K562 (cell line): ENCODE measurements around the gene JAKMIP1. TPM values are rescaled to one million over a fixed set of nuclear protein-coding genes. Genes with fewer than 3 reads are reported as not detected.

Source experiments
- ATAC-seq: fragments of 200-7000 bp; cut with Tn5 transposase; 3 replicates; pipeline ENCODE4 v1.9.1; 2020; ENCODE audit warnings: moderate library complexity
- BruUV-seq: library from RNA; stranded (reverse); fragments of 400-500 nt; replicated peaks from 2 replicates; lab custom pipeline; 2021; lab: Mats Ljungman, UMichigan
- CTCF ChIA-PET: fragments of 300-600 bp; formaldehyde crosslinking; extraction: SDS; loops from one replicate; lab custom pipeline; 2021; ENCODE audit warnings: low intra/inter-chr PET ratio; lab: Yijun Ruan, JAX
- POLR2A ChIA-PET: fragments of 300-600, 350-650 bp; sonication (Branson Sonifier 250); formaldehyde crosslinking; extraction: SDS; loops from one replicate; lab custom pipeline; 2021; ENCODE audit warnings: antibody characterized with exemption, inconsistent platforms; lab: Yijun Ruan, JAX
- DNase-seq, 4 experiments: peaks; one replicate each; pipeline versions ENCODE4 v3.0.0 to v3.0.0-alpha.2; 2011 to 2018; ENCODE audit warnings: low spot score in 3 of 4, mixed read lengths in 3 of 4; ENCODE audit errors: extremely low read depth in 1 of 4
- FAIRE-seq: peaks from 2 replicates; lab custom pipeline; 2011; peaks lifted over from hg19 to GRCh38; lab: Jason Lieb, UNC
- H2AFZ ChIP-seq: 2 replicates; pipeline ENCODE4 v1.6.0; 2011; ENCODE audit warnings: low read depth, low read length, control low read depth, inconsistent platforms
- H3K27ac ChIP-seq: fragments of 200-600 bp; 3 replicates; pipeline ENCODE4 v1.8.0; 2011; ENCODE audit warnings: low read depth, mild to moderate bottlenecking, control low read depth, inconsistent platforms, low read length, moderate library complexity, mixed read lengths; ENCODE audit errors: extremely low read depth
- H3K27me3 ChIP-seq, 2 experiments: fragments of 300-600 bp in 1 of 2; 2 replicates in 1 of 2; 3 replicates in 1 of 2; pipeline versions ENCODE4 v1.6.0 to v1.8.0; 2011; ENCODE audit warnings: inconsistent platforms in 2 of 2, low read length in 2 of 2, mild to moderate bottlenecking in 1 of 2, mixed read lengths in 1 of 2, moderate library complexity in 1 of 2; ENCODE audit not compliant: control insufficient read depth in 2 of 2, insufficient read depth in 2 of 2
- H3K36me3 ChIP-seq: fragments of 300-600 bp; 3 replicates; pipeline ENCODE4 v1.8.0; 2011; ENCODE audit warnings: mild to moderate bottlenecking, low read length, inconsistent platforms; ENCODE audit not compliant: control insufficient read depth, insufficient read depth
- H3K4me1 ChIP-seq, 2 experiments: fragments of 200-600 bp in 1 of 2; replicated peaks in 1 of 2; 2 replicates in 1 of 2; 3 replicates in 1 of 2; pipeline versions ENCODE4 v1.5.1 to v1.8.0; 2011; ENCODE audit warnings: inconsistent platforms in 2 of 2, low read length in 2 of 2, mild to moderate bottlenecking in 1 of 2, mixed read lengths in 1 of 2, moderate library complexity in 1 of 2; ENCODE audit not compliant: control insufficient read depth in 2 of 2, insufficient read depth in 2 of 2
- H3K4me2 ChIP-seq: 2 replicates; pipeline ENCODE4 v1.6.1; 2011; ENCODE audit warnings: low read length, control low read depth, inconsistent platforms, mixed read lengths; ENCODE audit not compliant: insufficient read depth
- H3K4me3 ChIP-seq: fragments of 200-600 bp; sonication (generic), shearing (Covaris generic); 2 replicates; pipeline ENCODE4 v1.5.1; 2016; ENCODE audit warnings: control low read depth, inconsistent platforms
- H3K79me2 ChIP-seq: fragments of 200-600 bp; 3 replicates; pipeline ENCODE4 v1.8.0; 2011; ENCODE audit warnings: low read length, inconsistent platforms; ENCODE audit not compliant: control insufficient read depth, insufficient read depth
- H3K9ac ChIP-seq, 2 experiments: 2 replicates each; pipeline versions ENCODE4 v1.6.0 to v1.6.1; 2011; ENCODE audit warnings: low read depth in 2 of 2, low read length in 2 of 2, control low read depth in 1 of 2, inconsistent platforms in 1 of 2, mild to moderate bottlenecking in 1 of 2, mixed read lengths in 1 of 2; ENCODE audit not compliant: insufficient read depth in 1 of 2
- H3K9me1 ChIP-seq: one replicate; pipeline ENCODE4 v1.6.0; 2011; ENCODE audit warnings: inconsistent platforms, mild to moderate bottlenecking, low read length, moderate library complexity; ENCODE audit not compliant: control insufficient read depth, insufficient read depth
- H3K9me3 ChIP-seq: replicated peaks from 2 replicates; pipeline ENCODE4 v1.5.1; 2011; ENCODE audit warnings: low read depth, low read length, inconsistent platforms; ENCODE audit not compliant: control insufficient read depth, insufficient read depth
- H4K20me1 ChIP-seq: replicated peaks from 2 replicates; pipeline ENCODE4 v1.6.1; 2011; ENCODE audit warnings: low read length, inconsistent platforms, mixed read lengths; ENCODE audit not compliant: control insufficient read depth, insufficient read depth
- ATF7 ChIP-seq: fragments of 450-650 bp; IDR thresholded peaks from 2 replicates; pipeline ENCODE4 v1.7.1; 2014; ENCODE audit warnings: mild to moderate bottlenecking, moderate library complexity
- MYNN ChIP-seq, 2 experiments: sonication (generic); formaldehyde crosslinking in 1 of 2; IDR thresholded peaks; 2 replicates each; pipeline versions ENCODE4 v1.5.0 to v1.6.1; 2016 to 2020; ENCODE audit warnings: antibody characterized with exemption in 1 of 2, missing genetic modification reagents in 1 of 2
- whole genome bisulfite sequencing: fragments of 100-300 bp; shearing (Covaris generic); methylation state at CpG from one replicate; pipeline ENCODE4 v1.1.6; 2016; ENCODE audit warnings: low coverage, mixed read lengths; ENCODE audit not compliant: insufficient coverage; ENCODE audit errors: missing lambda C conversion rate; 5-methylcytosine and 5-hydroxymethylcytosine counted together
- in situ Hi-C: fragments of 300-500 bp; cut with MboI; formaldehyde crosslinking; loops from 4 replicates; pipeline ENCODE4 v1.15.0; 2018; ENCODE audit warnings: inconsistent platforms, mixed read lengths
- intact Hi-C: fragments of 100-400 bp; cut with micrococcal nuclease; formaldehyde crosslinking; loops from 2 replicates; pipeline ENCODE4 v1.14.2; 2022
- polyA plus RNA-seq, 8 experiments: library from polyadenylated mRNA; depleted of rRNA in 4 of 8; stranded (reverse) in 5 of 8; unstranded in 3 of 8; fragments of >200 nt; fragmentation: Nextera tagmentation in 2 of 8; fragmentation: Illumina TruSeq in 1 of 8; extraction: Ambion mirVana in 2 of 8; extraction: Trizol in 1 of 8; gene quantifications; 2 replicates each; pipeline versions ENCODE4 v1.2.1 to v1.2.3, GENCODE V29; 2011 to 2014; ENCODE audit warnings: inconsistent platforms in 1 of 8, missing spikeins in 1 of 8
- total RNA-seq, 7 experiments: library from RNA; depleted of rRNA in 6 of 7; stranded (reverse); fragments of >200 nt in 6 of 7; fragmentation: Illumina TruSeq in 2 of 7; extraction: Trizol in 2 of 7; gene quantifications; 2 replicates each; pipeline versions ENCODE4 v1.2.1 to v1.2.3, GENCODE V29; 2011 to 2021; ENCODE audit warnings: low replicate concordance in 1 of 7
- TF ChIP-seq, protein P1 (sequence below), 3 experiments: IDR thresholded peaks in 2 of 3; conservative IDR thresholded peaks in 1 of 3; 2 replicates each; pipeline ENCODE4 v1.5.1; 2011 to 2012; ENCODE audit warnings: low read length in 3 of 3, mild to moderate bottlenecking in 3 of 3, control low read depth in 2 of 3, improper control_type of control experiment in 1 of 3, inconsistent platforms in 1 of 3, low read depth in 1 of 3, mixed read lengths in 1 of 3, moderate library complexity in 1 of 3; ENCODE audit not compliant: insufficient read depth in 2 of 3

The JAKMIP1 gene
- total and polyA plus RNA-seq, 9 of the 15 experiments (the other 6 are each of a cell fraction or from before 2014, with no cell fraction given), result not detected

- intact Hi-C loops (no loop called here), in situ Hi-C loops (no loop called here)
- H3K9me3 ChIP-seq, result no peaks in the 10 kb centered on the region
- H3K27ac ChIP-seq, result no peak overlapping the region
- no peaks in the 10 kb centered on the region for H4K20me1 ChIP-seq
- peaks cover 0 to 8% of the 10 kb centered on the region in 2 experiments; a peak in 2 of 5 replicates for H3K27me3 ChIP-seq
- under 1% methylated on average over 16 of the region's 16 CpGs for WGBS
- H3K36me3 ChIP-seq, result no peaks in the 10 kb centered on the region
- DNase-seq (peak in 1 of 4 experiments; percentile 15), ATAC-seq (peak; percentile 61; the same call in 2 of the 3 replicates), FAIRE-seq (no peak)
- H3K79me2 ChIP-seq, result no peaks in the 10 kb centered on the region
- H3K4me2 ChIP-seq, result no peak overlapping the region
- ChIA-PET CTCF (no interaction called here), POLR2A (interaction anchor here (1.4 kb wide), 1 partner anchor 10 kb away, joined by 3 read pairs; no protein-coding TSS in a partner anchor)
- no TSS peak for BruUV-seq
- no peak overlapping the region for H2AFZ ChIP-seq
- H3K4me1 ChIP-seq, result no peaks in the 10 kb centered on the region; a peak in 1 of 5 replicates
- TF ChIP-seq, protein P1, sequence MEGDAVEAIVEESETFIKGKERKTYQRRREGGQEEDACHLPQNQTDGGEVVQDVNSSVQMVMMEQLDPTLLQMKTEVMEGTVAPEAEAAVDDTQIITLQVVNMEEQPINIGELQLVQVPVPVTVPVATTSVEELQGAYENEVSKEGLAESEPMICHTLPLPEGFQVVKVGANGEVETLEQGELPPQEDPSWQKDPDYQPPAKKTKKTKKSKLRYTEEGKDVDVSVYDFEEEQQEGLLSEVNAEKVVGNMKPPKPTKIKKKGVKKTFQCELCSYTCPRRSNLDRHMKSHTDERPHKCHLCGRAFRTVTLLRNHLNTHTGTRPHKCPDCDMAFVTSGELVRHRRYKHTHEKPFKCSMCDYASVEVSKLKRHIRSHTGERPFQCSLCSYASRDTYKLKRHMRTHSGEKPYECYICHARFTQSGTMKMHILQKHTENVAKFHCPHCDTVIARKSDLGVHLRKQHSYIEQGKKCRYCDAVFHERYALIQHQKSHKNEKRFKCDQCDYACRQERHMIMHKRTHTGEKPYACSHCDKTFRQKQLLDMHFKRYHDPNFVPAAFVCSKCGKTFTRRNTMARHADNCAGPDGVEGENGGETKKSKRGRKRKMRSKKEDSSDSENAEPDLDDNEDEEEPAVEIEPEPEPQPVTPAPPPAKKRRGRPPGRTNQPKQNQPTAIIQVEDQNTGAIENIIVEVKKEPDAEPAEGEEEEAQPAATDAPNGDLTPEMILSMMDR (IDR thresholded peaks at IDR 0.05 in 2 of 3, conservative IDR thresholded peaks at IDR 0.05 in 1 of 3; ENCODE audit: insufficient read depth in 2 of 3, low read depth in 1 of 3, low read length in 3 of 3), result peak; percentile 17 to 74 (median 22); a peak in 3 of 6 replicates
- TF ChIP-seq ATF7 (no peak), MYNN (IDR thresholded peaks at IDR 0.05) (no peak), MYNN (CRISPR knock-in tag; IDR thresholded peaks at IDR 0.05) (no peak)
- H3K9me1 ChIP-seq, result no peaks in the 10 kb centered on the region
- no peak overlapping the region for H3K4me3 ChIP-seq
- H3K9ac ChIP-seq, result no peak overlapping the region
Observed at GRCh38 chr4:6228158-6229067, 28.1 kb upstream of the JAKMIP1 start.
